Testis (tissue), 5 donors: ENCODE results near the gene PASD1. TPM values are rescaled to one million over a fixed set of nuclear protein-coding genes. Genes with fewer than 3 reads are reported as not detected.

Experiments
- DNase-seq: peaks from one replicate; pipeline ENCODE4 v3.0.0-alpha.2; 2019
- H3K27ac ChIP-seq, 2 donors: fragments of 200-600 bp; sonication (generic); one replicate each; pipeline ENCODE4 v1.5.1; 2019
- H3K27me3 ChIP-seq: fragments of 200-600 bp; sonication (generic); one replicate; pipeline ENCODE4 v1.5.1; 2019
- H3K36me3 ChIP-seq: fragments of 200-600 bp; sonication (generic); one replicate; pipeline ENCODE4 v1.5.1; 2017; ENCODE audit warnings: low read depth; ENCODE audit errors: missing control alignments
- H3K4me1 ChIP-seq: fragments of 200-600 bp; sonication (generic); one replicate; pipeline ENCODE4 v1.5.1; 2019
- H3K4me3 ChIP-seq, 2 donors: fragments of 200-600 bp; sonication (generic); one replicate each; pipeline ENCODE4 v1.5.1; 2017 to 2019
- H3K9me3 ChIP-seq: fragments of 200-600 bp; sonication (generic); one replicate; pipeline ENCODE4 v1.5.1; 2017
- CTCF ChIP-seq, 3 experiments: fragments of 450-650 bp in 2 of 3; fragments of 200-600 bp in 1 of 3; sonication (generic) in 1 of 3; IDR thresholded peaks; one replicate each; pipeline ENCODE4 v1.5.1; 2016 to 2019; ENCODE audit warnings: antibody characterized with exemption in 3 of 3, mild to moderate bottlenecking in 2 of 3, moderate library complexity in 1 of 3
- POLR2A ChIP-seq: fragments of 450-650 bp; IDR thresholded peaks from one replicate; pipeline ENCODE4 v1.6.1; 2017; ENCODE audit warnings: antibody characterized with exemption, mild to moderate bottlenecking, moderate library complexity
- WGBS, 2 donors: methylation state at CpG; one replicate each; pipeline ENCODE4 v1.1.5; 2018; 5-methylcytosine and 5-hydroxymethylcytosine counted together
- intact Hi-C: fragments of 100-400 bp; cut with DNase I; formaldehyde crosslinking; loops from one replicate; pipeline ENCODE4 v1.15.1; 2023; ENCODE audit warnings: low total_unique reads
- long read RNA-seq, 2 donors: transcript quantifications; one replicate each; lab custom pipeline, GENCODE V29; 2026
- polyA plus RNA-seq: library from polyadenylated mRNA; stranded (reverse); fragments of 350-450 nt; fragmentation: Illumina TruSeq; extraction: RNeasy Lipid Tissue Mini Kit (QIAGEN cat#74804); gene quantifications from one replicate; pipeline ENCODE4 v1.2.3, GENCODE V29; 2014; ENCODE audit warnings: low read depth, low replicate concordance; ENCODE audit not compliant: insufficient read depth
- total RNA-seq, 2 donors: library from RNA; depleted of rRNA; stranded (reverse); fragments of >200 nt; gene quantifications; one replicate each; pipeline ENCODE4 v1.2.3, GENCODE V29; 2016

The PASD1 gene
- total RNA-seq (10 to 100 TPM; 31.1 to 34.1 TPM), polyA plus RNA-seq (29.4 TPM)
- long read RNA-seq, donor 1, result 0 reads
- long read RNA-seq, donor 2, result 0 reads

- Histone ChIP-seq H3K4me1 (no peaks in the 10 kb centered on the region), H3K27me3 (no peaks in the 10 kb centered on the region), H3K36me3 (no peaks in the 10 kb centered on the region), H3K27ac (no peak within 1 kb of the TSS), H3K4me3 (peak within 1 kb of the TSS; percentile 15 to 34), H3K9me3 (no peaks in the 10 kb centered on the region)
- WGBS, 2 donors, result 60 to 67% methylated on average over 4 to 15 of the region's 16 CpGs
- intact Hi-C loops, result no loop called here
- peak; percentile 35 for DNase-seq
- TF ChIP-seq CTCF (IDR thresholded peaks at IDR 0.05) (no peak), POLR2A (no peak)
Measured at GRCh38 chrX:151563449-151563848, at the start of gene PASD1. PASD1 (plus strand) TSS chrX:151563675; CDS start chrX:151601554, 37,879 bp downstream.

GRCh38 chrX:151515237-151515636, 48.2 kb upstream of the PASD1 start:
- DNase-seq, result peak; percentile 26
- H3K36me3 ChIP-seq, result no peaks in the 10 kb centered on the region
- H3K4me3 ChIP-seq, result no peak overlapping the region
- H3K4me1 ChIP-seq, result no peaks in the 10 kb centered on the region
- WGBS, 2 donors, result 76 to 100% methylated on average over 1 to 2 of the region's 2 CpGs
- intact Hi-C loops, result no loop called here
- no peak for TF ChIP-seq CTCF (IDR thresholded peaks at IDR 0.05)
- TF ChIP-seq POLR2A, result no peak
- no peaks in the 10 kb centered on the region for H3K9me3 ChIP-seq
- no peaks in the 10 kb centered on the region for H3K27me3 ChIP-seq
- H3K27ac ChIP-seq, result no peak overlapping the region

GRCh38 chrX:151516538-151517187, 46.8 kb upstream of the PASD1 start:
- Histone ChIP-seq H3K27me3 (no peaks in the 10 kb centered on the region), H3K4me3 (no peak overlapping the region), H3K27ac (no peak overlapping the region), H3K36me3 (no peaks in the 10 kb centered on the region), H3K4me1 (no peaks in the 10 kb centered on the region), H3K9me3 (no peaks in the 10 kb centered on the region)
- WGBS, 2 donors, result 63% methylated on average over 13 of the region's 15 CpGs; no CpG with 5 or more reads in 1 of the 2 donors
- intact Hi-C loops, result no loop called here
- no peak for DNase-seq
- TF ChIP-seq CTCF (IDR thresholded peaks at IDR 0.05) (no peak), POLR2A (no peak)

- Histone ChIP-seq H3K9me3 (no peaks in the 10 kb centered on the region), H3K27ac (no peak overlapping the region), H3K4me1 (no peaks in the 10 kb centered on the region), H3K27me3 (no peaks in the 10 kb centered on the region), H3K36me3 (no peaks in the 10 kb centered on the region), H3K4me3 (no peak overlapping the region)
- TF ChIP-seq POLR2A, result no peak
- TF ChIP-seq CTCF (IDR thresholded peaks at IDR 0.05), result no peak
- DNase-seq, result no peak
- 57 to 75% methylated on average over 2 of the region's 2 CpGs for WGBS, 2 donors
- intact Hi-C loops, result no loop called here
Measured at GRCh38 chrX:151517421-151517820, 46.1 kb upstream of the PASD1 start.

GRCh38 chrX:151523351-151523750, 40.1 kb upstream of the PASD1 start:
- no peaks in the 10 kb centered on the region for H3K27me3 ChIP-seq
- intact Hi-C loops, result no loop called here
- no peak for DNase-seq
- no peak overlapping the region for H3K4me3 ChIP-seq
- H3K27ac ChIP-seq, result no peak overlapping the region
- no peaks in the 10 kb centered on the region for H3K36me3 ChIP-seq
- no peak for TF ChIP-seq POLR2A
- TF ChIP-seq CTCF (IDR thresholded peaks at IDR 0.05), result no peak
- 63 to 67% methylated on average over 2 of the region's 2 CpGs for WGBS, 2 donors
- H3K9me3 ChIP-seq, result no peaks in the 10 kb centered on the region
- no peaks in the 10 kb centered on the region for H3K4me1 ChIP-seq
